ENCODE results near the gene HEXD.

- TF ChIP-seq CTCF (IDR thresholded peaks at IDR 0.05) (no peak), POLR2A (IDR thresholded peaks at IDR 0.05) (no peak), POLR2AphosphoS5 (IDR thresholded peaks at IDR 0.05) (no peak)
Measured at GRCh38 chr17:82487910-82488309, 69.8 kb downstream of the HEXD start.
